ENCODE data around the gene FLYWCH2.

The FLYWCH2 gene

GRCh38 chr16:2905241-2905987, 22.4 kb downstream of the FLYWCH2 start (continued):
- no peak for TF ChIP-seq ZSCAN5A (tag by site-specific recombination; IDR thresholded peaks at IDR 0.05)
- TF ChIP-seq FEZF1 (tag by site-specific recombination; IDR thresholded peaks at IDR 0.05): no peak
- no peak for TF ChIP-seq ZNF704 (tag by site-specific recombination; IDR thresholded peaks at IDR 0.05)
- TF ChIP-seq ZNF792 (tag by site-specific recombination; IDR thresholded peaks at IDR 0.05): no peak
- TF ChIP-seq YY1 (tag by site-specific recombination; IDR thresholded peaks at IDR 0.05): peak; percentile 50; the same call in 1 of the 2 replicates
- no peak for TF ChIP-seq ZNF362 (tag by site-specific recombination; IDR thresholded peaks at IDR 0.05)
- TF ChIP-seq ZNF692 (tag by site-specific recombination; IDR thresholded peaks at IDR 0.05): peak; percentile 62; the same call in 1 of the 2 replicates
- TF ChIP-seq ZBTB21 (tag by site-specific recombination; IDR thresholded peaks at IDR 0.05): no peak
- TF ChIP-seq ZEB2 (tag by site-specific recombination; IDR thresholded peaks at IDR 0.05): peak; percentile 71
- TF ChIP-seq GLIS1 (tag by site-specific recombination; IDR thresholded peaks at IDR 0.05): peak; percentile 67; the same call in 1 of the 2 replicates
- no peak for TF ChIP-seq ZNF585B (tag by site-specific recombination; IDR thresholded peaks at IDR 0.05)
- TF ChIP-seq ZNF2 (tag by site-specific recombination; IDR thresholded peaks at IDR 0.05): peak; percentile 73; the same call in 1 of the 2 replicates
- 0 out of 2 replicates have a peak, but pooled peaks have one; percentile 3 for TF ChIP-seq PRDM4 (tag by site-specific recombination; IDR thresholded peaks at IDR 0.05)
- TF ChIP-seq HIC1 (tag by site-specific recombination; IDR thresholded peaks at IDR 0.05): no peak
- TF ChIP-seq ZNF391 (tag by site-specific recombination; IDR thresholded peaks at IDR 0.05; ENCODE audit: borderline replicate concordance, low read depth): no peak
- TF ChIP-seq ZNF132 (tag by site-specific recombination; IDR thresholded peaks at IDR 0.05; ENCODE audit: borderline replicate concordance): no peak
- TF ChIP-seq ZNF184 (tag by site-specific recombination; IDR thresholded peaks at IDR 0.05): no peak
- no peak for TF ChIP-seq ATF2 (tag by site-specific recombination; IDR thresholded peaks at IDR 0.05; ENCODE audit: low read depth)
- peak; percentile 96 for TF ChIP-seq SP2 (tag by site-specific recombination; IDR thresholded peaks at IDR 0.05)
- TF ChIP-seq ZNF280D (tag by site-specific recombination; IDR thresholded peaks at IDR 0.05): no peak
- no peak for TF ChIP-seq ZNF211 (tag by site-specific recombination; IDR thresholded peaks at IDR 0.05; ENCODE audit: low read depth)
- TF ChIP-seq ZNF670 (tag by site-specific recombination; IDR thresholded peaks at IDR 0.05; ENCODE audit: low read depth): no peak
- TF ChIP-seq ZNF404 (tag by site-specific recombination; IDR thresholded peaks at IDR 0.05): no peak
- TF ChIP-seq ZNF677 (tag by site-specific recombination; IDR thresholded peaks at IDR 0.05): no peak
- TF ChIP-seq ZNF521 (tag by site-specific recombination; IDR thresholded peaks at IDR 0.05): no peak

Data from HEK293 (cell line).